NCI-H526 treated with DMSO at 0.1 percent for 48 hours (cell line): ENCODE data around the gene ATM.

Experiments used
- DNase-seq: peaks from one replicate; lab custom pipeline; 2025; lab: John Stamatoyannopoulos, UW

ATM gene, protein sequence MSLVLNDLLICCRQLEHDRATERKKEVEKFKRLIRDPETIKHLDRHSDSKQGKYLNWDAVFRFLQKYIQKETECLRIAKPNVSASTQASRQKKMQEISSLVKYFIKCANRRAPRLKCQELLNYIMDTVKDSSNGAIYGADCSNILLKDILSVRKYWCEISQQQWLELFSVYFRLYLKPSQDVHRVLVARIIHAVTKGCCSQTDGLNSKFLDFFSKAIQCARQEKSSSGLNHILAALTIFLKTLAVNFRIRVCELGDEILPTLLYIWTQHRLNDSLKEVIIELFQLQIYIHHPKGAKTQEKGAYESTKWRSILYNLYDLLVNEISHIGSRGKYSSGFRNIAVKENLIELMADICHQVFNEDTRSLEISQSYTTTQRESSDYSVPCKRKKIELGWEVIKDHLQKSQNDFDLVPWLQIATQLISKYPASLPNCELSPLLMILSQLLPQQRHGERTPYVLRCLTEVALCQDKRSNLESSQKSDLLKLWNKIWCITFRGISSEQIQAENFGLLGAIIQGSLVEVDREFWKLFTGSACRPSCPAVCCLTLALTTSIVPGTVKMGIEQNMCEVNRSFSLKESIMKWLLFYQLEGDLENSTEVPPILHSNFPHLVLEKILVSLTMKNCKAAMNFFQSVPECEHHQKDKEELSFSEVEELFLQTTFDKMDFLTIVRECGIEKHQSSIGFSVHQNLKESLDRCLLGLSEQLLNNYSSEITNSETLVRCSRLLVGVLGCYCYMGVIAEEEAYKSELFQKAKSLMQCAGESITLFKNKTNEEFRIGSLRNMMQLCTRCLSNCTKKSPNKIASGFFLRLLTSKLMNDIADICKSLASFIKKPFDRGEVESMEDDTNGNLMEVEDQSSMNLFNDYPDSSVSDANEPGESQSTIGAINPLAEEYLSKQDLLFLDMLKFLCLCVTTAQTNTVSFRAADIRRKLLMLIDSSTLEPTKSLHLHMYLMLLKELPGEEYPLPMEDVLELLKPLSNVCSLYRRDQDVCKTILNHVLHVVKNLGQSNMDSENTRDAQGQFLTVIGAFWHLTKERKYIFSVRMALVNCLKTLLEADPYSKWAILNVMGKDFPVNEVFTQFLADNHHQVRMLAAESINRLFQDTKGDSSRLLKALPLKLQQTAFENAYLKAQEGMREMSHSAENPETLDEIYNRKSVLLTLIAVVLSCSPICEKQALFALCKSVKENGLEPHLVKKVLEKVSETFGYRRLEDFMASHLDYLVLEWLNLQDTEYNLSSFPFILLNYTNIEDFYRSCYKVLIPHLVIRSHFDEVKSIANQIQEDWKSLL (N-terminal part only)

DNA sequence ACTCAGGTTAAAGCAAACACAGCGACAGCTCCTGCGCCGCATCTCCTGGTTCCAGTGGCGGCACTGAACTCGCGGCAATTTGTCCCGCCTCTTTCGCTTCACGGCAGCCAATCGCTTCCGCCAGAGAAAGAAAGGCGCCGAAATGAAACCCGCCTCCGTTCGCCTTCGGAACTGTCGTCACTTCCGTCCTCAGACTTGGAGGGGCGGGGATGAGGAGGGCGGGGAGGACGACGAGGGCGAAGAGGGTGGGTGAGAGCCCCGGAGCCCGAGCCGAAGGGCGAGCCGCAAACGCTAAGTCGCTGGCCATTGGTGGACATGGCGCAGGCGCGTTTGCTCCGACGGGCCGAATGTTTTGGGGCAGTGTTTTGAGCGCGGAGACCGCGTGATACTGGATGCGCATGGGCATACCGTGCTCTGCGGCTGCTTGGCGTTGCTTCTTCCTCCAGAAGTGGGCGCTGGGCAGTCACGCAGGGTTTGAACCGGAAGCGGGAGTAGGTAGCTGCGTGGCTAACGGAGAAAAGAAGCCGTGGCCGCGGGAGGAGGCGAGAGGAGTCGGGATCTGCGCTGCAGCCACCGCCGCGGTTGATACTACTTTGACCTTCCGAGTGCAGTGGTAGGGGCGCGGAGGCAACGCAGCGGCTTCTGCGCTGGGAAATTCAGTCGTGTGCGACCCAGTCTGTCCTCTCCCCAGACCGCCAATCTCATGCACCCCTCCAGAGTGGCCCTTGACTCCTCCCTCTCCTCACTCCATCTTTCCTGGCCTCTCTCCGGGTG is at the start of gene ATM, which contains the start of gene NPAT:
ATM (plus strand) TSS at position 494 of the 774 bp plus-strand sequence. CDS start 4,558 bp downstream, outside the sequence.
NPAT (minus strand) TSS at position 65 of the 774 bp plus-strand sequence. CDS start 102 bp downstream, outside the sequence.
- peak; percentile 100 for DNase-seq

DNA sequence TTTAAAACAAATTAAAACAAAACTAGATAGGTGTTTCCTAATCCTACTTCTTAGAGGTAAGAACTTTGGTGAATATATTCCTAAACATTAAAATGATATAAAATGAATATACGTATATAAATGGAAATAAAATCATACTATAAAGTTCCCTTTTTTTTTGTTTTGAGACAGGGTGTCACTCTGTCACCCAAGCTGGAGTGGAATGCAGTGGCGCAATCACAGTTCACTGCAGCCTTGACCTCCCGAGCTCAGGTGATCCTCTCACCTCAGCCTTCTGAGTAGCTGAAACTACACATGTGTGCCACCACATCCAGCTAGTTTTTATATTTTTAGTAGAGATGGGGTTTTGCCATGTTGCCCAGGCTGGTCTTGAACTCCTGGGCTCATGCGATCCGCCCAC is 45.3 kb upstream of the ATM start:
- no peak for DNase-seq

DNA sequence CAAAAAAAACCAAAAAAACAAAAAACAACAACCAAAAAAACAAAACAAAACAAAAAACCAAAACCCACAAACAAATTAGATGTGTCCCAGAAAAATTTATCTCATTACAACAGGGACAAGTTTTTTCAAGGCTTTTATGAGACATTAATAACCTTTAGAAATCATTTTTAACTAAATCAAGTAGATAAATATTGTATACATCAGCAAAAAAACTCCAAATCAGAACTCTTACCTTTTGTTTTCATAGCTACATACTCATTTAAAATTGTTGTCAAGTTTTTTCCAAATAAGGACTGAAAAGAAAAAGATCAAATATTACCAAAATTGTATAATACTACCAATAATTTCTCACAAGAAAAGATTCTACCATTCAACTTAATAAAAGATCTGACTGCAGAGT is 29.1 kb upstream of the ATM start:
- no peak for DNase-seq

DNA sequence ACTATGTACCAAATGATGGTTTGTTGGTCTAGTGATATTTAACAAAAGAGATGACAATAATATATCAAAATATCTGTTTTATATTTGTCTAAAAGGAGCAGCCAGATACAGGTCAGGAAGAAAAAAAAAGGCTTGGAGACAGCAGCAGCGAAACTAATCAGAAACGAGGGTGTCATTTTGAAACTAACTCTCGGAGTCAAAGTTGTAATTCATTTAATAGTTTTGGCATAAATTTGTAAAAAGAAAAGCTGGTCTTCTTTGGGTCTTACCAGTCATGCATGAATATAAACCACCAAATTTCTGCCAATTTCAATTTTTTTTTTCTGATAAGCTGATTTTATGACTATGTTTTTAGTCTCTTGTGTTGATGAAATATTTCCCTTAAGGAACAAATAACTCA is 26.0 kb upstream of the ATM start:
- no peak for DNase-seq

DNA sequence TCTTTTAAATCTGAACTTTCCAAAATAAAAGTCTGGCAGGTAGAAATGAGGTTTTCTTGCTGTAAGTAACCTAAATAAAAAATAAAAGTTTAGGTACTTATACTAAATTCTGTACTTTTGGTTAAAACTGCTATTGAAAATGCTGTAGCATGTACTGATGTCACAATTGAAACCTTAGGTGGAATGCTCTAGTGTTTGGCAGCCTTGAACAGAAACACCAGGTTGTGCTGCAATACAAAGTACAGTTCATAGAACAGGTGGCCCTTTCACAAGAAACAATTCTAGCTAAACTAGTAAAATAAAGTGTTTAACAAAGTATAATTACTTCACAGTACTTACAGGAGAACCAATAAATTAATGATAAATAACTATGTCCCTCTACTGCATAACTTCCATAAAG is 25.5 kb upstream of the ATM start:
- DNase-seq, result no peak

DNA sequence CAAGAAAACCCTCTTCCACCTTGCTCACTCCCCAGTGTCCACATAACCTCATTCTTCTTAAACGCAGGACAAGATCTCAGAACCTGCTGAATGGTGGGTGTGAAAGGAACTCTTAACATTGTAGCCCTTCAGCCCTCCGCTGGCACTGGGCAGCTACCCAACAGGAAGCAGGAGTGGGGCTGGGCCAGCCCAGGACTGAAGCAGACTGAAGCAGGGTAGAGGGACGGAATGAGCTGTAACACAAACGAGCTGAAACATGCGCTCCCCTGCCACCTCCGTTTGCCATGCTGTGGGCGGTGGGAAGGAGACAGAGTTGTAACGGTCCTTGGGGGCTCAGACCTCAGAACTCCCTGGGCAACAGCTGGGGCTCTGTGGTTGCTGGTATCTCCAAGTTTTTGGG is 24.0 kb upstream of the ATM start:
- DNase-seq, result no peak

DNA sequence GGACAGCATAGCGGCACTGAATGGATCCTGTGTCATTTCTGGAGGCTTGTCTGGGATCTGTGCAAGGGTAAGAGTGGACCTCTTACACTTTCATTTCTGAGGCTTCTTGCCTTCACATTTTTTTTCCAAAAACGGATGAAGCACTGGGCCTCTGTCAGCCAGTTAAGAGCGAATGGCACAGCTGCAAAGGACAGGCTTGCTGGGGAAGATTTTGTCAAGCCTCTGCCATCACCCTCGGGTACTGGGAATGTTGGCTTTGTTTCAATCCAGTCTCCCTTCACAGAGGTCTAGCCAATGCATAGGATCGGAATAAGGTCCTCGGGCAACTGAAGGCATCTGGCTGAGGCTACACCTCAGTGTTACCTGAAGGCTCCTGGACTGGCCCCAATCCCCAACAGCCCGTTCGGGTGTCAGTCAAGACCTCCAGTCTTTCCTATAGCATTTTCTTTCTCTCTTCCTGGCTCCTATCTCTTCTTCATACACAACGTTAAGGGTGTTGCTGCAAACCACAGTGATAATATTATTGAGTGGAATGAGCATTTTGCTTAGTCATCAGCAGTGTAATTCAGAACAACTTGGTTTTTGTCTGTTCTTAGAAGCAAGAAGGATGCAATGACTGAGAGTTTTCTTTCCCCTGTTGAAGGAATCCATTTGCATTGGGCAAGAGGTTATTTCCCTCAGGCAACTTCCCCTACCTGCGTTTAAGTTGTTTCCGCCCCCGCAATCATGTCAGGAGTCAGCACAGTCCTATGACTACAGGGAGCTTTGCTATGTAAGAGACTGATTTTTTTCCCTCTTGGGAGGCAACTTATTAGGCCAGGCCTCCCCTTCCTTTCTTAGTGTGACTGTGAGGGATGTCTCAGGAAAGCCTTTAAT is 23.2 kb upstream of the ATM start:
- no peak for DNase-seq

DNA sequence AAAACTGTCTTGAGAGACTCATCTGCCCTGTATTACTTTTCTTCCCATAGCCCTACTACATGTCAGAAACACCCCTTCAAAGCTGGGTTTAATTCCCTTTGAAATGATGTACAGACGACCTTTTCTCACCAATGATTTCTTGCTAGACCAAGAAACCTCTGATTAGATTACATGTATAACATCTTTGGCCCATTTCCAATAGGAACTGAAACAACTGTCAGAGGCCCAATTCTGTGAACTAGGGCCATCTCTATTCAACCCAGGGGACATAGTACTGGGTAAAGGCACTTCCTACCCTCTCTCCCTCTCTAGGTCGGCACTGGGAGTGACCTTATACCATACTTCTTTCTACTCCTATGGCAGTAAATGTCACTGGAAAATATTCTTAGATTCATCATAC is 19.8 kb upstream of the ATM start:
- DNase-seq, result no peak

DNA sequence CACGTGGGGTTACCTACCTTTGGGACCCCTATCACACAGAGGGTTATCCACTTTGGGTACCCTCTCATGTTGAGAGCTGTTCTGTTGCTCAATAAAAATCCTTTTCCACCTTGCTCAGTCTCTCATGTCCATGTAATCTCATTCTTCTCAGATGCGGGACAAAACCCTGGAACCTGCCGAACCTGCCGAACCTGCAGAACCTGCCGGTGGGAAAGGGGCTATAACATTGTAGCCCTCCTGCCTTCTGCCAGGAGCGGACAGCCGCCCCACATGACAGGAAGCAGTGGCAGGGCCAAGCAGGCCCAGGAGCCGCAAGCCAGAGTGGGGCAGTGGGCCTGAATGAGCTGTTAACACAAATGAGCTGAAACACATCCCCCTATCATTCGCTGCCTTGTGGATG is 18.5 kb upstream of the ATM start:
- no peak for DNase-seq

DNA sequence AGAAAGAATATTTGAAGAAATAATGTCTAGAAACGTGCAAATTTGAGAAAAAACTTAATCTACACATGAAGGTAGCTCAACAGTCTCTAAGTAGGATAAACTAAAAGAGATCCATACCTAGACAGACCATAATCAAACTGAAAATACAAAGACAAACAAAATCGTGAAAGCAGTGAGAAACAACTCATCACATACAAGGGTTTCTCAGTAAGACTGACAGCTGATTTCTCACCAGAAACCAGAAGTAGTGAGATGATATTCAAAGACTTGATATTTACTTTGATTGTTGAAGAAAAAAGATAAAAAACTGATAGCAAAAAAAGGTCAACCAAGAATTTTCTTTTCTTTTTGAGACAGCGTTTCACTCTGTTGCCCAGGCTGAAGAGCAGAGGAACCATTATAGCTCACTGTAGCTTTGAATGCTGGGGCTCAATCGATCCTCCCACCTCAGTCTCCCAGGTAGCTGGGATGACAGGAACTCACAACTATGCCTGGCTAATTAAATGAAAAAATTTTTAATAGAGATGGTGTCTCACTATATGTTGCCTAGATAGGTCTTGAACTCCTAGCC is 17.9 kb upstream of the ATM start:
- DNase-seq, result no peak

DNA sequence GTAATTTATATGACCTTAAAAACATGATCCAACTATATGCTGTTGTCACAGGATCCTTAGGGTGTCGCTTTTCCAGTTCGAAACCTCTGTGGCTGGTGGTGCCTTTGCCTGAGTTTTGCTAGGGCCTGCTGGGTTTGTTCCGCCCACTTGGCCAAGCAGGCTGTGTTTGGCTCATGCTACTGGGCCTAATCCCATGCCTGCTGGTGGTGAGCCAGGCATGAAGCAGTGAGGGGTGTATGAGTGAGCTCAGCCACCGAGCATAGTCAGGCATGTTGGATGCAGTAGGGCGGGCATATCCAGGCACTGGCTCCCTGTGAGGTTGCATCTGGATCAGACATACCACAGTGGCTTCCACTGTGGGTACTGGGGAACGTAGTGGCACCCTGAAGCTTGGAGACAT is 16.7 kb upstream of the ATM start:
- no peak for DNase-seq

DNA sequence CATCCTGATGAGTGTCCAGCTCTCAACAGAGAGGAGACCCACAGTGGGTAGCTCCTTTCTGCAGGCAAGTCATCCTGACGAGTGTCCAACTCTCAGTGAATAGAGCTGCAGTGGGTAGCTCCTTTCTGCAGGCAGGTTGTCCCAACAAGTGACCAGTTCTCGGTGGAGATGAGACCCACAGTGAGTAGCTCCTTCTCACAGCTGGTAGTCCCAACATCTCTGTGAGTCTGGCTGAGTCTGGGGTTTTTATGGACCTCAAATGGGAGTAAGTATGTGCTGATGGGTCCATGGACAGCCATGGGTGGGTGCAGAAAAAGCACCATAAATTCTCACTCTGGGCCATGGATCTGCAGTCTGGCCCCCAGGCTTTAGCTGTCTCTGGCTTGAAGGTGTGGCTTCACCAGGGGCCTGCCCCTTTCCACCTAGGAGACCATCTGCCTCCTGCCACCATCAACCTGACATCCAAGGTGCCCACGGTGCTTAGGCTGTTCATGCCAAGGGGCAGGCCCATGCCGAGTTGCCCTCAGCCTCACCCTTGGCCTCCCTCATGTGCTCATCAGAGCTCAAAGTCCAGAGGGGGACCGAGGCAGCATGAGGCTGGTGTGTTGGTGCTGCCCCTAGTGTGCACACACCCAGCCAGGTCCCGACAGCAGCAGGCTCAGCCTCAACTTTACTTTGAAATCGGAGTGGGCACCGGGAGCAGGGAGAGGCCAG is 15.7 kb upstream of the ATM start:
- DNase-seq, result no peak

DNA sequence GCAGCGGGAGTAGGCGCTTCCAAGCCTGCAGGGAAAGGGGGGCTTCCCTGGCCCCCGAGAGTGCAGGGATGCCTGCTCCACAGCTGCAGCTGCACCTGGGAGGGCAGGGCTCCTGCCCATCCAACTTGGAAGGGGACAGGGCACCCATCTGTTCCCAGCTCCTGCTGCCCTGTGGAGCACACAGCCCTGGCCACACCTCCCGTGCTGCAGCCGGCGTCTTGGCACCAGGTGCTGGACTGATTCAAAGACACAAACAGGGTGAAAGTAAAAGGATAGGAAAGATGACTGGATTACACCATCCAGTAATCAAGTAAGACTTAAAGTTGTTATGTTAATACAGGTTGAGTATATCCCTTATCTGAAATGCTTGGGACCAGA is 15.2 kb upstream of the ATM start:
- no peak for DNase-seq

DNA sequence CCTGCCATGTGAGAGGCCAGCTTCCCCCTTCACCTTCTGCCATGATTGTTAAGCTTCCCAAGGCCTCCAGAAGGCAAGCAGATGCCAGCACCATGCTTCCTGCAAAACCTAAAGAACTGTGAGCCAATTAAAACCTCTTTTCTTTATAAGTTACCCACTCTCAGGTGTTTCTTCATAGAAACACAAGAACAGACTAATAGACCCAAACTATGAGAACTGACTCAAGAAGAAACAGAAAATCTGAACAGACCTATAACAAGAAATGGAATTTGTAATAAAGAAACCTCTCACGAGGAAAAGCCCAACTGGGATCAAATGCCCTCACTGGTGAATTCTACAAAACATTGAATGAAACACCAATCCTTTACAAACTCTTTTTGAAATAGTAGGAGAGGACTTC is 12.4 kb upstream of the ATM start:
- no peak for DNase-seq

DNA sequence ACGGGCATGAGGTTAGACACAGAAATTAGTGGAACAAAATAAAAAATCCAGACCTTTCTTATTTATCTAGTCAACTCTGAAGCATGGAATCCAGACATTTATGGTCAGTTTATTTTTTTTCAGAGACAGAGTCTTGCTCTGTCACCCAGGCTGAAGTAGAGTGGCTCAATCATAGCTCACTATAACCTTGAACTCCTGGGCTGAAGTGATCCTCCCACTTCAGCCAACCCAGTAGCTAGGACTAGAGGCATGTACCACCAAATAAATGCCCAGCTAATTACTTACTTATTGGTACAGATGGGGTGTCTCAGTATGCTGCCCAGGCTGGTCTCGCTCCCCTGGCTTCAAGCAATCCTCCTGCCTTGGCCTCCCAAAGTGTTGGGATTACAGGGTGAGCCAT is 9.1 kb upstream of the ATM start:
- no peak for DNase-seq

DNA sequence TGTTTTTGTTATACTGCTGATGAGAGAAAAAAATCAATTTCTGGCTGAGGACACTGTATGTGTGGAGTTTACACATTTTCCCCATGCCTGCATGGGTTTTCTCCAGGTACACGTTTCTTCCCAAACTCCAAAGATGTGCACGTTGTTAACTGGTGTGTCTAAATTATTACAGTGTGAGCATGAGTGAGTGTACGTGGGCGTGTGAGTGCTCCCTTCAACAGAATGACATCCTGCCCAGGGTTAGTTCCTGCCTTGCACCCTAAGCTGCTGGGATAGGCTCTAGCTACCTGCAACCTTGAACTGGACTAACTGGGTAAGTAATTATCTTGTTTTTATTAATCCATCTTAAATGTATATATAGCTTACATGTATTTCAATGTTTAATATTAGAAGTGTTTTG is 5.9 kb upstream of the ATM start:
- DNase-seq, result no peak

DNA sequence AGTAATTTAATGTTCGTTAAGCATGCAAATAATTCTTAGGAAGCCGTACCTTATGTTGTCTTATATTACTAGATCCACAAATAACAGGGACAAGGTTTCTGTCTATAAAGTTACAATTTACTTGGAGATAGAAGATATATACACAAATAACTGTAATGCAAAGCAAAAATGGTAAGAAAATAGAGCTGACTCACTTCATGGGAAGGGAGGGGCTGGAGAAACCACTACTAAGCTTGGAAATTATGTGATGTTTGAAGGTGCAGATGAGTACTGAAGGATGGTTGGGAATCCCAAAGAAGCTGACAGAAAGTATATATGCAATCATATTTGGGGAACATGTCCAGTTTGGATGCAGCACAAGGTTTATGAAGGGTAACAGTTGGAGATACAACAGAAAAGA is 4.4 kb upstream of the ATM start:
- DNase-seq, result no peak

DNA sequence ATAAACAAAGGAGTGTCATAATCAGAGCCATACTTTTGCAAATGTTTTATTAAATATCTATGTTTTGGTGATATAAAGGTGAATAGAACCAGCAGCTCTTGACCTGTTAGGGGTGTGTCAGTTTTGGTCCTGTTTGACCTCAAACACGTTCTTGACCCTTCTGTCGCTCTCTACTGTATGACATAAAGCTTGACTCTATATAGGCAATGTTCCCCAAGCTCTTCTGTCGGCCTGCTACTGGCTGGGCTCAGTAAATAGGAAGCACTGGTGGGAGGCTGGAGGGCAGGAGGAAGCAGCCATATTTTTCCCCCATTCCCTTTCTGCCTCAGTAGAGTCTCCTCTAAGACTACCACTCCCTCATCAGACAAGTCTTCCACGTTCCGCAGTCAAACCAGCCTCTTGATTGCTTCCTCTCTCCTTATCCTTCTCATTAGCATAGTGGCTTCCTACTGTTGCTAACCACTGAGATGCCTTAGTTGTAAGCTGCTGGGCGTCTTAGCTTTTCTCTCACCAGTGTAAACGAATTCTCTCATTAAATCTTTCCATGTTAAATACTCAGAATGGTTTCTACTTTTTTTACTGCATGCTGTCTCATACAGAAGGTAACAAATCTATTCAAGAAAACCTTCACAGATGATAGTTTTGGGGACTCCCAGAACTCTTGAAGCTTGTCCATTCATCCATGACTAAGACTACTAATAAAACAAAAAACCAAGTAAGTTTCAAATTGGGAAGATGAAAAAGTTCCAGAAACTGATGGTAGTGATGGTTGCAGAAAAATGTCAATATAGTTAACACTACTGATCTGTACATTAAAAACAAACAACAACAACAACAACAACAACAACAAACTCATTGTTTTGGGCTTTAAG is 3.7 kb upstream of the ATM start:
- DNase-seq, result no peak
